Karpas-422 (cell line): ENCODE data around the gene SHC3. TPM values are rescaled to one million over a fixed set of nuclear protein-coding genes. Genes with fewer than 3 reads are reported as not detected.

Experiments
- DNase-seq: peaks from one replicate; pipeline ENCODE4 v3.0.0-alpha.2; 2015
- H2AFZ ChIP-seq: fragments of 200-600 bp; sonication (generic); 2 replicates; pipeline ENCODE4 v1.6.1; 2014; ENCODE audit warnings: antibody characterized with exemption, low read length, mixed read lengths
- H3K27ac ChIP-seq: fragments of 200-600 bp; sonication (generic); 2 replicates; pipeline ENCODE4 v1.5.1; 2014; ENCODE audit warnings: mild to moderate bottlenecking, low read length, moderate library complexity
- H3K27me3 ChIP-seq: fragments of 200-600 bp; sonication (generic); 2 replicates; pipeline ENCODE4 v1.6.1; 2014; ENCODE audit warnings: low read length, mixed read lengths
- H3K36me3 ChIP-seq: fragments of 200-600 bp; sonication (generic); 2 replicates; pipeline ENCODE4 v1.6.1; 2014; ENCODE audit warnings: low read length, mixed read lengths; ENCODE audit not compliant: insufficient read depth
- H3K4me1 ChIP-seq: fragments of 200-600 bp; sonication (generic); 2 replicates; pipeline ENCODE4 v1.6.1; 2014; ENCODE audit warnings: mild to moderate bottlenecking, low read length, mixed read lengths
- H3K4me2 ChIP-seq: fragments of 200-600 bp; sonication (generic); 2 replicates; pipeline ENCODE4 v1.6.1; 2014; ENCODE audit warnings: low read length, low read depth, mild to moderate bottlenecking; ENCODE audit not compliant: poor library complexity, severe bottlenecking
- H3K4me3 ChIP-seq: fragments of 200-600 bp; sonication (generic); 2 replicates; pipeline ENCODE4 v1.5.1; 2014; ENCODE audit warnings: mild to moderate bottlenecking, antibody characterized with exemption, low read length, mixed read lengths
- H3K79me2 ChIP-seq: fragments of 200-600 bp; sonication (generic); 2 replicates; pipeline ENCODE4 v1.6.1; 2014; ENCODE audit warnings: mild to moderate bottlenecking, low read length, mixed read lengths
- H3K9ac ChIP-seq: fragments of 200-600 bp; sonication (generic); 2 replicates; pipeline ENCODE4 v1.6.0; 2014; ENCODE audit warnings: low read length
- H3K9me2 ChIP-seq: fragments of 200-600 bp; sonication (generic), shearing (Covaris generic); replicated peaks from 2 replicates; pipeline ENCODE4 v1.6.0; 2014; ENCODE audit warnings: mild to moderate bottlenecking, low read length, moderate library complexity; ENCODE audit not compliant: insufficient read depth
- H3K9me3 ChIP-seq: fragments of 300-700, 200-600 bp; sonication (generic); 2 replicates; pipeline ENCODE4 v1.6.1; 2014; ENCODE audit warnings: low read length, mixed read lengths
- H4K20me1 ChIP-seq: fragments of 200-600 bp; sonication (generic); 2 replicates; pipeline ENCODE4 v1.6.1; 2014; ENCODE audit warnings: mild to moderate bottlenecking, antibody characterized with exemption, low read length, low read depth; ENCODE audit not compliant: insufficient read depth
- total RNA-seq: library from RNA; depleted of rRNA; stranded (reverse); fragments of >200 nt; shearing (Covaris generic); gene quantifications from 2 replicates; pipeline ENCODE4 v1.2.3, GENCODE V29; 2014; ENCODE audit warnings: low replicate concordance

The SHC3 gene
- total RNA-seq, 1 experiment from 2014 or later, result not detected

DNA sequence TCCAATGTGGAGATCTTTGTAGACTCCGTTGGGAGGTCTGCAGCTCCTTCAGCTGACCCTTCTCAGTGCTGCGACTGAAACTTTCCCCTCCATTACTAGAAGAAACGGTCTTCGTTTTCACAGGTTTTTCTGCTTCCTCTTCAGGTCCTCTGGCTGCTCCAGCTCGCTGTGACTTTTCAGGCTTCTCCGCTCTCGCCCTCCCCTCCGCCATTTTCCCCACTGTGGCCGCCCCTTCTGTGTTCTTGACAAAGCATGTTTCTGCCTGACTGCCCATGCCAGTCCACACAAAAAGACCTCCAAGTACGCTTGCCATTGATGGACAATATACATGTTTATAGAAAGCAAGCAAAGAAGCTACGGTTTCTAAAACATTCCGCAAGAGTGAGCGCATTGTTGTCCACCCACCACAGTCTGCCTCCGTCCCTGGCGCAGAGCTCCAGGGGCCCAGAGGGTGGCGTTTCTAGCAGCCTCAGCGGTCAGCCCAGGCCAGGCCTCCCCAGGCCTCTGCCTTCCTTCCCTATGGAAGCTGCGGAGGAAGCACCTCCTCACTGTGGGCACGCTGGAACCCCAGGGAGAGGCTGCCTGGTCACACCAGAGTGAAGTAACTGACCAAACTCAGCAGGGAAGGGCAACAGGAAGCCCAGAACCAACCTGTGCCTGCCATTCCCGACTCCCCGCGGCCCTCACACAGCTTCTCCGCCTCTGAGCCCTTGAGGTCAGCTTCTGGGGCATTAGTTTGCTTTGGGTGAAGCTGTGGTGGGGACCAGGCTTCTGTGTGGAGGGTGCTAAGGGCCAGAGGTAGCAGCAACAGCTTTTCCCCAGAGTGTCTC is 207.3 kb downstream of the SHC3 start:
- Histone ChIP-seq H3K4me3 (no peak overlapping the region), H3K27ac (no peak overlapping the region), H4K20me1 (no peaks in the 10 kb centered on the region), H3K9me2 (no peaks in the 10 kb centered on the region), H2AFZ (no peak overlapping the region), H3K4me1 (no peaks in the 10 kb centered on the region; the same call in 1 of the 2 replicates), H3K27me3 (no peaks in the 10 kb centered on the region), H3K9ac (no peak overlapping the region), H3K9me3 (no peaks in the 10 kb centered on the region), H3K79me2 (no peaks in the 10 kb centered on the region), H3K4me2 (no peak overlapping the region), H3K36me3 (no peaks in the 10 kb centered on the region)
- DNase-seq, result no peak

DNA sequence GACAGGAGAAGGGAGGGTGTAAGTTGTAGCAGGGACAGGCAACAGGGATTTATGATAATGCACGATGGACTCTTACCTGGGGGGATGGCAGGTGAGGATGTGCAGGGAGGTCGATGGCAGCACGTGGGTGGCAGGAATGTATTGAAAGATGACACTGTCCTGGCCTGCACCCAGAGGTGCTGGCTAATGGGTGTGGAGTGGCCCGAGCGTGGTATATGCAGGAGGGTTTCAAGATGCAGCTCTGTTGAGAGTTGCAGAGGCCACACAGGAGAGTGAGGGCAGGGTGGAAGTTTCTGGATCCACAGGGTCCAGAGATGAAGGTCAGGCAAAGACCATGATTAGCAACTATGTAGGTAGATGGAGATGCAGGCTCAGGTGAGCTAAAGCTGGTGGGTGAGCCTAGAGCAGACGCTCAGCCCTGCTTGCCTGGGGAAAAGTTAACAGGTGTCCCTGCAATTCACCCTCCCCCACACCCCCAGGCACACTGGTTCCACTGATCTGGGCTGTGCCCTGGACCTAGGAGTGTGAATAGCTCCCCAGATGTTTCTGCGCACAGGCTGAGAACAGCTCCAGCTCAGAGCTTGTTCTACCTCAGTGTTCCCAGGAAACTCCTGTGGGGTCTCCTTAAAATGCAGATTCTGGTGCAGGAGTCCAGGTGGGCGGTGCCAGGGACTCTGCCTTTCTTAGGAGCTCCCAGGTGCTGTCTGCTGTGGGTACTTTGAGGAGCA is 208.8 kb downstream of the SHC3 start:
- Histone ChIP-seq H4K20me1 (no peaks in the 10 kb centered on the region), H3K4me2 (no peak overlapping the region), H3K9me2 (no peaks in the 10 kb centered on the region), H3K4me3 (no peak overlapping the region), H3K9me3 (no peaks in the 10 kb centered on the region), H3K27ac (no peak overlapping the region), H3K36me3 (no peaks in the 10 kb centered on the region), H3K79me2 (no peaks in the 10 kb centered on the region), H2AFZ (no peak overlapping the region), H3K9ac (no peak overlapping the region), H3K4me1 (no peaks in the 10 kb centered on the region), H3K27me3 (no peaks in the 10 kb centered on the region)
- no peak for DNase-seq

DNA sequence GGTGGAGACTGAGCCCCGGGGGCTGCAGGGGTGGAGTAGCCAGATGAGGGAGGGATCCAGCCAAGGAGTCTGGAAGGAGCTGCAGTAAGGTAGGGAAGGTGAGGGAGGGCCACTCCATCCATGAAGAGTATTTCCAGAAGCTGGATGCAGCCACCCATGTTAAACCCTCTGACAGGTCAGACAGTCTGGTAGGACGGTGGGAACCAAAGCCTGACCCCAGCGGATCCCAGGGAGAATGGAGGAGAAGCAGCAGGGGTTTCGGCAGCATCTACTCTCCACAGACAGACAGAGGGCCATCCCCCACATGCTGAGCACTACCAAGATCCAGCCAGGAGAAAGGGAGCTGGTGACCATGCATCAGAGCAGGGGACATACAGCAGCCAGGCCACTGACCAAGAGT is 209.8 kb downstream of the SHC3 start:
- DNase-seq, result no peak
- Histone ChIP-seq H3K4me3 (no peak overlapping the region), H3K36me3 (no peaks in the 10 kb centered on the region)

GRCh38 chr9:88966894-88967676 is 211.5 kb downstream of the SHC3 start:
- Histone ChIP-seq H3K36me3 (no peaks in the 10 kb centered on the region), H2AFZ (no peak overlapping the region), H3K4me2 (no peak overlapping the region), H3K4me1 (no peaks in the 10 kb centered on the region), H4K20me1 (no peaks in the 10 kb centered on the region), H3K79me2 (no peaks in the 10 kb centered on the region), H3K4me3 (no peak overlapping the region), H3K9me2 (no peaks in the 10 kb centered on the region), H3K9ac (no peak overlapping the region), H3K9me3 (no peaks in the 10 kb centered on the region), H3K27ac (no peak overlapping the region), H3K27me3 (no peaks in the 10 kb centered on the region)
- DNase-seq, result no peak

More for the DNA sequence above, 209.8 kb downstream of the SHC3 start:
- no peak overlapping the region for H2AFZ ChIP-seq
- H3K9me3 ChIP-seq, result no peaks in the 10 kb centered on the region
- no peaks in the 10 kb centered on the region for H3K79me2 ChIP-seq
- no peaks in the 10 kb centered on the region for H3K4me1 ChIP-seq
- no peaks in the 10 kb centered on the region for H3K9me2 ChIP-seq
- H3K27me3 ChIP-seq, result no peaks in the 10 kb centered on the region
- no peaks in the 10 kb centered on the region for H4K20me1 ChIP-seq
- no peak overlapping the region for H3K4me2 ChIP-seq
- H3K27ac ChIP-seq, result no peak overlapping the region
- no peak overlapping the region for H3K9ac ChIP-seq

DNA sequence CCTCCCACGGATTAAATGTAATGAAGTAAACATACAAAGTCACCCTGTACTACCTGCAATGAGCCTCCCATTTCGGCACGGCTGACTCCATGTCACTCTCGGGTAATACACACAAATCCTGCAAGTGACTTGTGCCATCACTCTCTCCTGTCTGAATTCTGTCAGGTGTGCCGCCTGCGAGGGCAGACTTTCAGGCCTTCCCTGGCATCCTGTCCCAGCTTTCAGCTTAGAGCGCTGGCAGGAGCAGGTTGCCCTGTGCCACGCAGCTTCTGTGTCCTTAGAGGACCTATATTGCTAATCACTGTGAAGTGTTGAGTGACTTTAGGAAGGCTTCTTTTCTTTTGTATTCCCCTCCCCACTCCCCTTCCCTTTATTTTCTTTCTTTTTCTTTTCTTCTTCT is 213.1 kb downstream of the SHC3 start:
- Histone ChIP-seq H3K4me3 (no peak overlapping the region), H2AFZ (no peak overlapping the region), H3K9ac (no peak overlapping the region), H3K27ac (no peak overlapping the region), H3K9me3 (no peaks in the 10 kb centered on the region), H3K4me1 (no peaks in the 10 kb centered on the region), H3K79me2 (no peaks in the 10 kb centered on the region), H3K27me3 (no peaks in the 10 kb centered on the region), H3K4me2 (no peak overlapping the region), H3K9me2 (no peaks in the 10 kb centered on the region), H4K20me1 (no peaks in the 10 kb centered on the region), H3K36me3 (no peaks in the 10 kb centered on the region)
- DNase-seq, result no peak

DNA sequence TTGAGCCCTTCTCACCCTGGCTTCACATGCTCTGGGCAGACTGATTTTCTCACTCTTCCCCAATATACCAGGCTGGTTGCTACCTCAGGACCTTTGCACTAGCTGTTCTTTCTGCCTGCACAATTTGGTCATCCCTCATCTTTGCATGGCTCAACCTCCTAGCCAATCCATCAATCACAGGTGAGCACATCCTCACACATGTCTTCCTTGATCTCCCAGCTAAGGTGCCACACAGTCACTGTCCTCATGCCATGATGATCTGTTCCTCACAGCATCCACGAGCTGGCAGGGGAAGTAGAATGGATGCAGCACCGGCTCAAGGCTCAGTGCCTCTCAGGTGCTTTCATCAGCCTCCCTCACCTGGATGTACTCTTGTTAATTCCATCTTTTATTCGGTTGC is 218.0 kb downstream of the SHC3 start:
- H3K9me2 ChIP-seq, result no peaks in the 10 kb centered on the region

GRCh38 chr9:88959727-88960469 is 218.7 kb downstream of the SHC3 start:
- Histone ChIP-seq H3K27ac (no peak overlapping the region), H3K9ac (no peak overlapping the region), H4K20me1 (no peaks in the 10 kb centered on the region), H3K4me3 (no peak overlapping the region), H3K9me2 (no peaks in the 10 kb centered on the region), H3K4me2 (no peak overlapping the region), H3K27me3 (no peaks in the 10 kb centered on the region), H3K4me1 (peaks cover 8% of the 10 kb centered on the region; the same call in 1 of the 2 replicates), H3K36me3 (no peaks in the 10 kb centered on the region), H3K79me2 (no peaks in the 10 kb centered on the region), H2AFZ (no peak overlapping the region), H3K9me3 (no peaks in the 10 kb centered on the region)
- DNase-seq, result no peak

More for the DNA sequence above, 218.0 kb downstream of the SHC3 start:
- Histone ChIP-seq H3K4me1 (peaks cover under 1% of the 10 kb centered on the region; the same call in 1 of the 2 replicates), H3K27me3 (no peaks in the 10 kb centered on the region), H3K27ac (no peak overlapping the region), H2AFZ (no peak overlapping the region), H3K4me2 (no peak overlapping the region), H3K9me3 (no peaks in the 10 kb centered on the region), H3K36me3 (no peaks in the 10 kb centered on the region), H3K9ac (no peak overlapping the region), H4K20me1 (no peaks in the 10 kb centered on the region), H3K4me3 (no peak overlapping the region), H3K79me2 (no peaks in the 10 kb centered on the region)
- no peak for DNase-seq
